HEK293 (cell line): ENCODE results near the gene CXXC5.

ENCODE experiments used
- ZNF248 ChIP-seq: fragments of 450-650 bp; formaldehyde crosslinking; IDR thresholded peaks from 2 replicates; pipeline ENCODE4 v1.5.1; 2017; ENCODE audit warnings: missing biosample characterization, missing genetic modification characterization
- ZNF324 ChIP-seq: fragments of 450-650 bp; formaldehyde crosslinking; IDR thresholded peaks from 2 replicates; pipeline ENCODE4 v1.5.1; 2016; ENCODE audit warnings: missing biosample characterization, missing genetic modification characterization
- ZNF664 ChIP-seq: fragments of 450-650 bp; formaldehyde crosslinking; IDR thresholded peaks from 2 replicates; pipeline ENCODE4 v1.5.1; 2016; ENCODE audit warnings: missing biosample characterization, missing genetic modification characterization
- ZNF768 ChIP-seq: fragments of 450-650 bp; formaldehyde crosslinking; IDR thresholded peaks from 2 replicates; pipeline ENCODE4 v1.5.1; 2018; ENCODE audit warnings: missing biosample characterization, mild to moderate bottlenecking, missing genetic modification characterization
- ZNF843 ChIP-seq: fragments of 450-650 bp; formaldehyde crosslinking; IDR thresholded peaks from 2 replicates; pipeline ENCODE4 v1.5.1; 2016; ENCODE audit warnings: missing biosample characterization, missing genetic modification characterization
- TF ChIP-seq, protein P1 (sequence below): fragments of 450-650 bp; formaldehyde crosslinking; IDR thresholded peaks from 2 replicates; pipeline ENCODE4 v1.5.1; 2016; ENCODE audit warnings: missing biosample characterization, missing genetic modification characterization
- TF ChIP-seq, protein P2 (sequence below): fragments of 450-650 bp; formaldehyde crosslinking; IDR thresholded peaks from 2 replicates; pipeline ENCODE4 v1.5.1; 2016; ENCODE audit warnings: missing biosample characterization, missing genetic modification characterization, low read depth

DNA sequence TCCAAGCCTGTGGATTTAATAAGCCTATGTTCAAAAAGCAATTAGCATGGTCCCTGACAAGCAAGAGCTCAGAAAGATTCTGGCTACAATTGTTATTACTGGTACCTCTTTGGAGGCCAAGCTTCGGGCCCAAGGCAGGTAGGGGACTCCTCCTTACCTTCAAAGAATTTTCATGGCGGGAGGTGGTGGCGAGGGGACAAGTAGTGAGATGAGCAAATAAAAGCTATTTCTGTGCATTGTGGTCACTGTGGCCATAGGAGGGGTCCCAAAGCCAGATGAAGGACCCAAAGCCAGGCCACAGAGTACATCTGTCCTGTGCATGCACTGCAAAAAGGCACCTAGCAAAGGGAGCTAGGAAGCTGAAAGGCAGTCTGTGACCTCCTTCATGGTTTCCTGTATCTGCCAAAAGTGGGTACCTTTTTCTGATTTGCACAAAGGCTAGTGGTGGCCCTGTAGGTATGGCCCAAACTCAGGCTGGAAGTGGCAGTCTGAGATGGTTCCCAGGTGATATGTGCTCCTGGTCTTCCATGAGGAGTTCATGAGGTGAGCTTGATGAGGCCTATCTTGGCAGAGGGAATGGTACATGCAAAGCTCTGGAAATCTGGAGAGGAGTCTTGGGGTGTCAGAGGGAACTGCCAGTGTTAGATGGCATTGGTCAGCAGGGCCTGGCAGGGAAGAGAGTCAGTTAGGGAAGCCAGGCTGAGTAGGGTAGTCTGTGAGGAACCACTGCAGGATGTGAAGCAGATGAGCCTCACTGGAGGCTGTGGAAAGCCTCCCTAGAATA, 3.3 kb upstream of the CXXC5 start:
- TF ChIP-seq, protein P1, sequence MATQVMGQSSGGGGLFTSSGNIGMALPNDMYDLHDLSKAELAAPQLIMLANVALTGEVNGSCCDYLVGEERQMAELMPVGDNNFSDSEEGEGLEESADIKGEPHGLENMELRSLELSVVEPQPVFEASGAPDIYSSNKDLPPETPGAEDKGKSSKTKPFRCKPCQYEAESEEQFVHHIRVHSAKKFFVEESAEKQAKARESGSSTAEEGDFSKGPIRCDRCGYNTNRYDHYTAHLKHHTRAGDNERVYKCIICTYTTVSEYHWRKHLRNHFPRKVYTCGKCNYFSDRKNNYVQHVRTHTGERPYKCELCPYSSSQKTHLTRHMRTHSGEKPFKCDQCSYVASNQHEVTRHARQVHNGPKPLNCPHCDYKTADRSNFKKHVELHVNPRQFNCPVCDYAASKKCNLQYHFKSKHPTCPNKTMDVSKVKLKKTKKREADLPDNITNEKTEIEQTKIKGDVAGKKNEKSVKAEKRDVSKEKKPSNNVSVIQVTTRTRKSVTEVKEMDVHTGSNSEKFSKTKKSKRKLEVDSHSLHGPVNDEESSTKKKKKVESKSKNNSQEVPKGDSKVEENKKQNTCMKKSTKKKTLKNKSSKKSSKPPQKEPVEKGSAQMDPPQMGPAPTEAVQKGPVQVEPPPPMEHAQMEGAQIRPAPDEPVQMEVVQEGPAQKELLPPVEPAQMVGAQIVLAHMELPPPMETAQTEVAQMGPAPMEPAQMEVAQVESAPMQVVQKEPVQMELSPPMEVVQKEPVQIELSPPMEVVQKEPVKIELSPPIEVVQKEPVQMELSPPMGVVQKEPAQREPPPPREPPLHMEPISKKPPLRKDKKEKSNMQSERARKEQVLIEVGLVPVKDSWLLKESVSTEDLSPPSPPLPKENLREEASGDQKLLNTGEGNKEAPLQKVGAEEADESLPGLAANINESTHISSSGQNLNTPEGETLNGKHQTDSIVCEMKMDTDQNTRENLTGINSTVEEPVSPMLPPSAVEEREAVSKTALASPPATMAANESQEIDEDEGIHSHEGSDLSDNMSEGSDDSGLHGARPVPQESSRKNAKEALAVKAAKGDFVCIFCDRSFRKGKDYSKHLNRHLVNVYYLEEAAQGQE (tag by site-specific recombination) = no peak
- TF ChIP-seq, protein P2, sequence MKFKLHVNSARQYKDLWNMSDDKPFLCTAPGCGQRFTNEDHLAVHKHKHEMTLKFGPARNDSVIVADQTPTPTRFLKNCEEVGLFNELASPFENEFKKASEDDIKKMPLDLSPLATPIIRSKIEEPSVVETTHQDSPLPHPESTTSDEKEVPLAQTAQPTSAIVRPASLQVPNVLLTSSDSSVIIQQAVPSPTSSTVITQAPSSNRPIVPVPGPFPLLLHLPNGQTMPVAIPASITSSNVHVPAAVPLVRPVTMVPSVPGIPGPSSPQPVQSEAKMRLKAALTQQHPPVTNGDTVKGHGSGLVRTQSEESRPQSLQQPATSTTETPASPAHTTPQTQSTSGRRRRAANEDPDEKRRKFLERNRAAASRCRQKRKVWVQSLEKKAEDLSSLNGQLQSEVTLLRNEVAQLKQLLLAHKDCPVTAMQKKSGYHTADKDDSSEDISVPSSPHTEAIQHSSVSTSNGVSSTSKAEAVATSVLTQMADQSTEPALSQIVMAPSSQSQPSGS (tag by site-specific recombination) = no peak
- TF ChIP-seq ZNF324 (tag by site-specific recombination) (no peak), ZNF768 (tag by site-specific recombination) (no peak), ZNF248 (tag by site-specific recombination) (no peak), ZNF664 (tag by site-specific recombination) (no peak), ZNF843 (tag by site-specific recombination) (no peak)
